Skin of body (tissue), 2 donors: ENCODE data around the gene OPTC. TPM values are rescaled to one million over a fixed set of nuclear protein-coding genes. Genes with fewer than 3 reads are reported as not detected.

ENCODE experiments used
- DNase-seq: peaks from one replicate; lab custom pipeline; 2025; lab: John Stamatoyannopoulos, UW
- total RNA-seq: library from RNA; depleted of rRNA; stranded (reverse); fragments of >200 nt; gene quantifications from one replicate; pipeline ENCODE4 v1.2.3, GENCODE V29; 2014

The OPTC gene
- total RNA-seq, 1 donor from 2014 or later: not detected

DNA sequence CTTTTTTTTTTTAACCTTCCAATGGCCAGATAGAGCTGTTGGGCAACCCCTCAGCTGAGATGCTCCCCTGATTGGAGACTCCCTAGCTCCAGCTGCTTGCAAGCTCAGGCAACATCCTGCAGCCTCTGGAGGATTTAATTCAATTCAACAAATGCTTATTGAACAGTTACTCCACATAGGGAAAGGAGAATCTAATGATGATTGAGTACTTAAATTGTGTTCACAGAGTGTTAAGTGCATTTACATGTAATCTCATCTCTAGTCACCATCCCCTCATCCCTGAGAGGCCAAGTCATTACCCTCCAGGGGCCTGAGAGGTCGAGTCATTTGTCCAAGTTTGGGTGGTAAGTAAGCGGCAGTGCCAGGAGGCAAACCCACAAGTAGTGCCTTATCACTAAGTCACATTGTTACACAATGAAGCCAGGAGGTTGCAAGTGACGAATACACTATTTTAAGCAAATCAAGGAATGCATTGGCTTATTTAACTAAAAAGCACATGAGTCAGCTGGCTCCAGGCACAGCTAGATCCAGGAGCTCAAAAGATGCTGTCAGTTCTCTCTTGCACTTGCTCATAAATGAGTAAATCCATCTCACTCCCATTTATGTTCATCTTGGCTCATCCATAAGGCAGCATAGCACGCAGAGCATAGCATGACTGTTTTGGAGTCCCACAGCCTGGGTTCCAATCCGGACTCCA lies 64.3 kb downstream of the OPTC start:
- DNase-seq: peak; percentile 52

Other genes starting within 250 kb of the OPTC start
- 68.8 TPM for gene BTG2, start 188.6 kb upstream of the OPTC start, total RNA-seq
- gene FMOD, start 143.0 kb upstream of the OPTC start, total RNA-seq: 31.9 TPM
- 5.5 TPM for gene PRELP, start 18.3 kb upstream of the OPTC start, total RNA-seq
- gene ATP2B4, start 132.7 kb downstream of the OPTC start, total RNA-seq: 97.4 TPM